Measurements from ENCODE around the gene CAPZB.

CAPZB gene

DNA sequence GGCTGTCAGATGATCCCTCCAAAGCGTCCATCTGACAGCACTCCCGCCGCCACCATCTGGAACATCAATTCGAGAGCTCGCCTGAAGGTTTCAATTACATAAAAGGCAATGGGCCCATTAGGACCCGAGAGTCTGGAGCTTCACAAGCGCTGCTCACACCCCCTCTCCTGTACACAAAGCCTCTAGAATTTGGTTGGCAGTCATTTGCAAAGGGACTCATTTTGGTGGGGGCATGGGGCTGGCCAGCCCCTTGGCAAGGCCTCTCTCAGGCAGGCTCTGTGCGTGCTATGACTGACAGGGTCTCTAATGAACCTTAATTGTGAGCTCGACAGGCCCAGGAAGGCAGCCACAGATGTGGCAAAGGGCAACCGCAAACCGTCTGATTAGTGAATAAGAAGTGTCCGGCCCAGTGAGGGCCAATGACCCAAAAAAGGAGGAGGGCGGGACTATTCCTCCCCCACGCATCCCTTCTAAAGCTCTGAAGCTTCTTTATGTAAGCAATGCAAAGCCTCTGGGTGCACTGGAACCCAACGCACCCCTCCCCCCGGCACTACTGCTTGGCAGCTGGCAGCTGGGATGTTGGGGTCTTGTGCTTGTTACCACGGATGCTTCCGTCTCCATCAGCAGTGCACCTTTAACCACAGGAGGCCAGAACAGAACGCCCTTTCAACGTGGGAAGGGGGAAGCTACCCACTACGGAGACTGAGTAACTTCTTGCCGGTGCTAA, 79.4 kb downstream of the CAPZB start:
- DNase-seq (ENCODE audit: low spot score), result no peak

DNA sequence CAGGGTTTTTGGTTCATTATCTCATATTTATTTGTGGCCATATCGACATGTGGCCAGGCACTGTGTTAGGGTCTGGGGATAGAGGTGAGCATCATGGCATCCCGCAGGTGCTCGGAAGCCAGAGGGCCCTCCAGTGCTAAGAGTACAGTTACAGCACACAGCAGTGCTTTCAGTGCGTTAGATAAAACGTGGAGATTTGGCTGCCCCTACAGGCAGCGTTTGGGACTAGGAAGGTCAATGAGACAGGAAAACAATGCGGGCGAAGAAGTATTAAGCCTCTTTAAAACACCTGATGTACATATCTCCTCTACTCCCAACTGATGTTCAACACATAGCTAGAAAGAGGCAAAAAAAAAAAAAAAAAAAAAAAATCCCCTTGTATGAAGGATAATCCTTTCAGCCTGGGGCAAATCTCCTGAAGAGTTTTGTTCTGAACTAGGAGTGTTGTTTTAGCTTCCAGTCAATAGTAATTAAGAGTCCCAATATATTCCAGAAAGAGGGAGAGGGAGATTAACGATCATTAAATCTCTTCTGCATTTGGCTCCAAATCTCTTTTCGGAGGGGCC, 80.1 kb downstream of the CAPZB start:
- DNase-seq (ENCODE audit: low spot score), result no peak

DNA sequence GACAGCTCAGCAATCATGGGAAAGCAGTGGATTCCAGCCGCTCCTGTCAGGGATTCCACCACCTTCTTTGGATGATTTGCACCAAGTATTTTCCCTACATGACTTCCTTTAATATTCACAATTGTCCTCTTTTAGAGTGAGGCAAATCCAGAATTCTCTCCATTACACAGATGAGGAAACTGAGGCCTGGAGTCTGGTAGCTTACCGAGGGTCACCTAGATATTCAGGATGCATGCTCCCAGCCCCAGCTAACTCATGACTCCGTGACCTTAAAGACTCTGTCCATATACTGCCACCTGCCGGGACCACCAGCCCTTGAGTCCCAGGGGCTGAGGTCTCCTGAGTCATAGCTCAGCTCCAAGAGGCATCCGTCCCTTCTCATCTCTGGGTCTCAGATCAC, 80.6 kb downstream of the CAPZB start:
- no peak for DNase-seq (ENCODE audit: low spot score)

DNA sequence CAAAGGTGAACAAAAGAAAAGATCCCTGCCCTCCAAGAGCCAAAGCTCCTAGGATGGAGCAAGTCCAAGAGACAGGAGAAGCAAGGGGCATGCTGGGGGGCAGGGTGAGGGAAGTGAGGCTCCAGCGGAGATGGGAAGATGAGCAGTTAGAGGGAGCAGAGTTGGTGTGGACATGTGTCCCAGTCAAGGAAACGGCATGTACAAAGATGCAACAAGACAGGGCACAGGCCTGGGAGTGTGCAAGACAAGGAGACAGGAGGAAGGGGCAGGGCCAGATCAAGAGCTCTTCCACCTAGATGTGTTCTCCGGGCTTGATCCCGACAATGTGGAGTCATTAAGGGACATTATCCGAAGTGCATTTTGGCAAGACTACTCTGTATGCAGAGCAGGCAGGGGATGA, 82.1 kb downstream of the CAPZB start:
- DNase-seq (ENCODE audit: low spot score), result no peak

DNA sequence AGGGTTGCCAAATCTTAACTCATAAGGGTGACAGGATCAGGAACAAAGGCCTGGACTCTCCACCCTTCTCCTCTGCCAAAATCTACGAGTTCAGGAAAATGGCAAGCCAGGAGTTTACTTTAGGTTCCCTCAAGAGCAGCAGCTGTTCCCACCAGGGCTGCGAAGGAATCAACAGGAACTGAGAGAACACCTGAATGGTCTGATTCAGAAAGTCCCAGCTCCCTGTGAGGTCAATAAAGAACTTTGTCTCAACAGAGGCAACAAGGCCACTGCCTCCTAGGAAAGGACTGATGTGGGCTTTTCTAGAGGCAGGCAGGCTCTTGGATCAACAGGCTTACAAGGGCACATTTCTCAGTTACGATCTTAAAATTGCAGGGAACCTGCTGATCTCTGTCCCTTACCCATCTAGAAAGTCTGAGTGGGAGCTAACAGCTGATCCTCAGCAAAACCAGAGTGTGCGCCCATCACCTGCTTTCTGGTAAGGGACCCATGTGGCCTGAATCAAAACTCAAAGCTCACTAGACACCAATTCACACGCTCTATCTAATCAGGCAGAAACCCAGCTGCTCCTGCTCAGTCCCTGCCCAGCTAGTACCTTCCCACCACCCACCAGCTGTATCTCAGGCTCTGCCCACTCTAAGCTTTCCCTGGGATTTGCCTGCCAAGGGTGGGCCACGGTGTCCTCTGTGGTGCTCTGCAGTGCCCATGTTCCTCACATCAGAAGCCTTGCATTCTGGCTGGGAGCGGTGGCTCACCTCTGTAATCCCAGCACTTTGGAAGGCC, 83.1 kb downstream of the CAPZB start:
- no peak for DNase-seq (ENCODE audit: low spot score)

DNA sequence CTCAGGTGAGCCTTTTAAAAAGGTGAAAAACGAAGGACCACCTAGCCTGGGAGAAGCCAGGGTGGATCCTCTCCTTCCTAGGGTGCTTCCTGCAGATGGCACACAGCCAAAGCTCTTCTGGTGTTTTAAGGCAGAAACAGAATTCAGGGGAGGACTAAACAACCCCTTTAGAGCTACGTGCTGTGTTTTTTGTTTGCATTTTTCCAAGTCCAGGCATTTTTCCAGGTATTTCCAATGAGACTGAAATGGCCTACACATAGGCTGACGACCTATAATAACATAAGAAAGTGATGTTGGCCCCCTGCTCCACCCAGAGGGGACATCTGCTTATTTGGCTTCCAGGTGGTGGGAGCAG, 83.8 kb downstream of the CAPZB start:
- no peak for DNase-seq (ENCODE audit: low spot score)

DNA sequence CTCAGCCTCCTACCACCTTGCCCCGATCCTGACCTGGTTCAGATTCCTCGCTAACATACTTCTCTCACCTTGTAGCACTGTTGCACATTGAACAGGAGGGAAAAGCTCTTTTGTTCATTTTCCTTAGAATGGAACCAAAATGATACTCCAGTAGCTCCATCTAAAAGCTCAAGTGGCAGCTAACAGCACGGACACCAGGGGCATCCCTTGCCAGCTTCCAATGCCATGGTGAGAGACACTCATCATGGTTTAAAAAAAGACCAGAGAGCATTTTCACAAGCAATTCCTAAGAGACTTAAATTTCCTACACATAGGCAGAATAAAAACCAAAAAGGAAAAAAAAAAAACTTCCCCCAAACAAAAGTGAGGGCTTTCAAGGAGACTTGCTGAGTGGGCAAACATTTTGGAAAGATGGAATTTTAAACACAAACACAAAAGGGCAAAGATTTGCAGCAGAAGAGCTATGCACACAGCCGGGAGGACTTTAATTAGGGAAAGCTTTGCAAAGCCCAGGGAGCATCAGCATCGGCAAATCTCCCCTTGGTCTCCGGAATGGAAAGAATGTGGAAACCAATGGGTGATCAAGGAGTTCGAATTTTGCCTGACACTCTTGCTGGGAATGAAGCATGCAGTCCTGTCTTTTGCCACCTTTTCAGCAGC, 84.3 kb downstream of the CAPZB start:
- DNase-seq (ENCODE audit: low spot score), result no peak

DNA sequence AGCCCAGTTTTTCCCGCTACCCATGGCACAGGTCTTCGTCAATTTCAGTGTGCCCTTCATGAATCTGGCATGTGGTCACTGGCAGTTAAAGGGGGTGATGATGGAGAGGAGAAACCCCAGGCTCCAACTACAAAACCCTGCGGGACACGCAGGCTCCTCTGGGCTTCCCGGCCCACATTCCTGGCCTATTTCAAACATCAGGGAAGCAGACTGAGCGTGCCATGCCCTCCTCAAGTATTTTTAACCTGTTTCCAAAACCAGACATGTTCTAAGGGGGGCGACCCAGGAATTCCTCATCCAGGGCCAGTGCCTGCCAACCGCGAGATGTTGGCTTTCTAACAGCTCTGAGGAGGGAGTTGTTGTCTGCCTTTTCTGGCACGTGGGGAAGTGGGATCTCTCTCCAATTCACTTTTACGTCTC, 85.1 kb downstream of the CAPZB start:
- DNase-seq (ENCODE audit: low spot score), result no peak

DNA sequence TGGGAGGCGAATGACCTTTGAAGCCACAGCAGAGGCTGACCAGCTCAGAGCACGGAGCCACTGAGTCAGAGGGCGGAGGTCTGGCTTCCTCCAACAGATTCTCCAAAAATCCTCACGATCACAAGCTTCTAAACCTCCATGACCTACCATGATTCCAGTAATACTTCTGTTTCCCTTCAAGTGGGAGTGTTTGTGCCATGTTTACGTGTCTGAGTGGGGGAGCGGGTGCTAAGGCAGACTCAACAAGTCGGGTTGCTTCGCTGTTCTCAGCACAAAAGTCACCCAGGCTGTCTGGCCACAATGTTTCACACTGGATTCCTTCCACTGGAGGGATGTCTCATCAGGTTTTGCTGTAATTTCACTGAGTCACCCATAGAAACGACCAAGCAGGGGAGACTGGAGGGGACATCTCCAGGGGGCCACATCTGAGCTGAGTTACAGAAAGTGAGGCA, 87.0 kb downstream of the CAPZB start:
- peak; percentile 83 for DNase-seq (ENCODE audit: low spot score)

DNA sequence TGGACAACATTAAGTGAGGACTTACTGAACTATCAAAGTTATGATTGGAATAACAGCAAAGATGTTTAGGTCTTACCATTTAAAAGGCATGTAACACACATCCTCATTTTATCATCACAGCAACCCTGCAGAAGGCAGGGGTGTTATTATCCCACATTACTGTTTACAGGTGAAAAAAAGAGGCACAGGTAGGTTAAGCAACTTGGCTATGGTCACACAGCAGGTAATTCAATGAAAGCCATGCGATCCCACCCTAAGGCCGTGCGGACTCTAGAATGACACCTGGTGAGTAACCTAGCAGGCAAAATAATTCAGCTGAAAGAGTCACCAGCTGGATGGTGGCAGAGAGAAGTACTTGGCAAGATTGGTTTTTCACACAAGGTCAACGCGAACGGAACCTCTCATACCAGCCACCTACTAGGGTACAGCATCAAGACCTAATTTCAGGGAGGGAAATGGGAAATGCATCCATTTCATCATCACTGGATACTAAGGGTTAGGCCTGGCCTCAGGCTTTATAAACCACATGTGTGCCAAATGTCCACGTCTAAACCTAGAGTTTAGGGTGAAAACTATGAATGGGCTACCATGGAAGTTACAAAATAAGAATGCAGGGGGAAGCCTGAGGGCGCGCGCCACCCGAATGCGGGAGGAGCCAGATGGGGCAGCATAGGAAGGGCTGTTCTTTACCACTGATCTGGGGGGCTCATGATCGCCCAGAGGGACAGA, 88.0 kb downstream of the CAPZB start:
- no peak for DNase-seq (ENCODE audit: low spot score)

DNA sequence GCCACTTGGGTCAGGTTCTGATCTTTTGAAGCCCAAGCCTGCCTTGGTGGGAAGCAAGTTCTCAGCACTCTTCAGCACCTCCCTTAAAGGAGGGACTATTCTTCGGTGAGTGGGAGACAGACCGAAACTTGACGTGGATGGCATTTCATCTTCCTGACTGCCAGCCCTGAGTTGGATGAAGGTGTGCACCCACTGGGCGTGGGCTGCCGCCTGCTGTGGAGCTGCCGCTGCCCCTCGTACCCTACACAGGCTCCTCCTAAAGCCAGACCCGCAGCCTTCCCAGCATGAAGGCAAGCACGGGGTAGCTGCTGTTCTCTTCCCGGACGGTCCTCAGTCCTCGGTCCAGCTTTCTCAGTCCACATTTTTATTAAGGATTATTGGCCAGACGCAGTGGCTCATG, 89.1 kb downstream of the CAPZB start:
- DNase-seq (ENCODE audit: low spot score), result no peak

DNA sequence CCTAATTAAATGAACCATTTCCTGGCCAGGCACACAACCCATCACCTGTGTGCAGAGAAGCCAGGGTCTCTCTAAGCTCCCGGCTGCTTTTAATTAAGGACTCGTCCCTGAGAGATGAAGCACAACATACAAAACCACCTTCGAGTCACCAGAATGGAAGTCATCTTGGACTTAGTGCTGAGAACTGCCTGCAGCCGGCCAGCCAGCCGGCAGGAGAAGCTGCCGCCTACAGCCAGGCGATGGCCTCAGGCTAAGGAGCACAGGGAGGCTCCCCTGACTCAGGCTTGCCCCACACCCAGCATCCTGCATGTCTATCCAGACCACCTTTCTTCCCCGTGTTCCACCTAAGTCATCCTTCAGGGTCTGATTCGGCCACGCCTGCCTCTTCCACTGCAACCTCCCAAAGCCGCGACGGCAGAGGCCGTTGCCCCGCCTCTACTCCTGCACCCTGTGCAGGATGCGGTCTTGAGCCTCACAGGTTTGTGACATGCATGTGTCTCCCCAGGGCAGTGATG, 89.6 kb downstream of the CAPZB start:
- DNase-seq (ENCODE audit: low spot score), result peak; percentile 33

DNA sequence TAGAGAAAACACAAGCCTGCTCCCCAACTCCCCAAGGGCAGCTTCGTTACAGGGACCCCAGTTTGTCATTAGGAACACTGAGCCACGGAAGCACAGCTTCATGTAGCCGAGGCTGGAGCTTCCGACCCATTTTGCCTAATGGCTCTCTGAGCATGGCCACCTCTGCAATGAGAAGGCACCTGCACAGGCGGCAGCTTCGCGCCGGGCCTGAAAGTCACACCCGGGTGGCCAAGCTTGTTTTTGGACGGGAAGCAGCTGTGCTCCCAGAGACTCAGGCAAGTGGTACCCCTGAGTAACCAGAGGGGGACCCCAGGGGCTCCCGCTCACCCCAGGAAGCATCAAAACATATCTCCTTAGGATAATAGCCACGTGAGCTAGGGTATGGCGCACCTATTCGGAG, 92.3 kb downstream of the CAPZB start:
- no peak for DNase-seq (ENCODE audit: low spot score)

DNA sequence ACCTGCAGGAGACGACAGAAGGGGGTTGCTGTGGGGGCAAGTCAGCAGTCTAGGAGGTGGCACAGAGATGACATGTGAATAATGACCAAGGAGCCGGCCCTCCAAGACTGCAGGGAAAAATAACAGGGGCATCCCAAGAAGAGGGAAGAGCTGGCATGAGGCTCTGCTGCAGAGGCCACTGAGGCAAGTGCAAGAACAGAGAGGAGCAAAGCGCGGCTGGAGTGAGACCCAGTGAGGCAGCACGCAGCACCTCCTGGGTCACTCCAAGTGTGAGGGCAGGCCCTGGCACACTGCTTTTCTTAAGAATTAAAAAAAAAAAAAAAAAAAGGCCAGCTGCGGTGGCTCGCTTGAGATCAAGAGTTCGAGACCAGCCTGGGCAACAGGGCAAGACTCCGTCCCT, 93.1 kb downstream of the CAPZB start:
- DNase-seq (ENCODE audit: low spot score), result no peak

DNA sequence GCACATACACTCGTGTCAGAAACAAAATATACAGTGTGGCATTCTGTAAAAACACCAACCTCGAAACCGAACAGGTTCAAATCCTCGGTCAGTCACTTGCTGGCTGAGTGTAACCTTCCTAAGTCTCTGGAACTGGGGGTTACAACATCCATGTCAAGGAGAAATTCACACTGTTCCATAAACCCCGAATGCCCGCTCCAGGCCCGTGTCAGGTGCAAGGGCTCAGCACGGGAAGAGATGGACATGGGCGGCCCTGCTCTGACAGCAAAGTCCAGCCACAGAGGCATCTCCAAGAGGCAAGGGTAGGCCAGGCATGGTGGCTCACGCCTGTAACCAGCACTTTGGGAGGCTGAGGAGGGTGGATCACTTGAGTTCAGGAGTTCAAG, 93.8 kb downstream of the CAPZB start:
- no peak for DNase-seq (ENCODE audit: low spot score)

DNA sequence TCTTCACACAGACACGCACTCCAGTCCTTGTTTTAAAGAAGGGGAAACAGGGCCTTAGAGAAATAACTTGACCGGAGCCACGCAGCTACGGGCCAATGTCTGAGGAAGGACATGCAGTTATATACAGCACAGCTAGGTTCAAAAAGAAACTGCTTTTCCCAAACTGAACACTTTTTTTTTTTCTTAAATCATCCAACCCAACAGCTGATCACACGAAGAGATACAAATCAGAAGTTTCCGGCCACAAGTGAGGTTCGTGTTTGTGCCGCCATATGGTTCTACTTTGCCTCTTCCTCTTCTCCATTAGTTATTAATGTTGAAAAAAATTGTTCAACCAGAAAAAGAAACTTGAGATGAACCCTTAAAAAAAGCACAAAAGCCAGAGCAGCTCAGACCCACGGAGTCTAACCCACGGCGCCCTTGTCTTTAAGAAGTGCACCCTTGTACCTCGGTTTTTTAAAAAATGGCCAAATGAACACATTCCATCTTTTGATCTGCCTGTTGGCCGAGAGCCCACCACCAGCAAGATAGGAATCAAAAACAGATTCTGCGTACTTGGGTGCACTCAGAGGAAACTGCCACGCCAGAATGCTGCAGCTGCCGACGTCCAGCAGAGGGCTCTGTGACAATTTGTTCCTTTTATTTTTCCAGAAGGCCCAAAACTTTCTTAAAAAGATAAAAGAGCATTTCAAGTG, 94.3 kb downstream of the CAPZB start:
- peak; percentile 52 for DNase-seq (ENCODE audit: low spot score)

DNA sequence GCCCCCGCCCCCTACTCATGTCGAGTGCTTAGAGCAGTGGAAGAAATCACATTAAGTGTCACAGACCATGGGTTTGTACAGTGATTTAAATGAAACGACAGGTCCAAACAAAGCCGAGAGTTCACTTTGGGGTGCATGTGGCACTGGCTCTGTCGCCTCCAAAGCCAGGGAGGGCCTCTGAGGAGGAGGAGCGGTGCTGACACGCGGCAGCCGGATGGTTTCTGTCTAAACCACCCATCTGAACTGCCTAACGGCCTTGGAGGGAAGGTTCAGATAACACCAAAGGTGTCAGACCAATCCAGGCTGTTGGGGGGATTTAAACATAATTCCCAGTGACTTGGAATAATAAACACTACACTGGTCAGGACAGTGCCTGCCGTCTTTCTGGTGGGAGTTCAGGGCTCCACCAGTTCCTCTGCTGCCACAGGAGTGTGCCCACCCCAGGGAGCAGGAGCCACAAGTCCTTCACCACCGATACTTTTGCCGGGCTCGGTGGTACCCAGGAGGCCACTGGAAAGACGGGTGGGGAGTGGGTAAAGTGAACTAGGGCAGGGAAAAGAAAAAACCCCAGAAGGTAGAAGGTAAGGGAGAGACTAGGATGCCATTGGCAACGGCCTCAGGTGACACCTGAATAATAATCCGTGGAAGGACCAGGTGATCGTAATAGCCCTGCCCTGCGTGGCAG, 95.0 kb downstream of the CAPZB start:
- DNase-seq (ENCODE audit: low spot score), result no peak

DNA sequence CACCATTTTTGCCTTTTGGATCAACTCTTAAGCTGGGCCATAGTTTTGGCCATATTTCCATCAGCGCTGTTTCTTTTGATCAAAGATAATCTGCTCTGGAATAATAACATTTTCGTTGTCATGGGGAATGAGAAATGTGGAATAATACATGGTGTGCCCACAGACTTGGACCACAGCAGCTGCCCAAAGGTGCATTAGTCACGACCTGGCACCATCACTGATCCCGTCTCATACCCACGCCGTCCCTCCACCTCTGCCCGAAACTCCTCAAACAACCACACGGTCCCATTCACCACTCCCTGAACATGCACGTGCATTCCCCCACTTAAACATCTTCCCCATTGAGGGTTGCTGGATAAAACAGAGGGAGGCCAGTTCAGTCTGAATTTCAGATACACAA, 96.4 kb downstream of the CAPZB start:
- DNase-seq (ENCODE audit: low spot score), result no peak

DNA sequence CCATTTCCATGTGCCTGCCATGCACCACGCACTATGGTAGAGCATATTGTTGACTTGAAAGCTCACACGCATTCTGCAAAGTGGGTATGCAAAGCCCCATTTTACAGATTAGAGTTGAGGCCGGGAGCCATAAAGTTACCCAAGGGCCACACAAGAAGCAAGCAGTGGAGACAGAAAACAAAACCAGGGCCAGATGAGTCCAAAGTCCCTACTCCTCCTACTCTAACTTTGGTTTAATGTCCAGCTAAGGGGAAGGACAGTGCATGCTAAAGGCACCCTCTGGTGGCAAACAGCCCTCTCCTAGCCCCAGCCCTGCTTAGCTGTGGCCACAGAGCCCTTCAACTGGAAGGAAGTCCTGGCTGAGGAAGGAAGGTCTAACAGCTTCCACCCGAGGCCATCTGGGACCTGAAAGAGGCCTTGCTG, 98.3 kb downstream of the CAPZB start:
- no peak for DNase-seq (ENCODE audit: low spot score)

DNA sequence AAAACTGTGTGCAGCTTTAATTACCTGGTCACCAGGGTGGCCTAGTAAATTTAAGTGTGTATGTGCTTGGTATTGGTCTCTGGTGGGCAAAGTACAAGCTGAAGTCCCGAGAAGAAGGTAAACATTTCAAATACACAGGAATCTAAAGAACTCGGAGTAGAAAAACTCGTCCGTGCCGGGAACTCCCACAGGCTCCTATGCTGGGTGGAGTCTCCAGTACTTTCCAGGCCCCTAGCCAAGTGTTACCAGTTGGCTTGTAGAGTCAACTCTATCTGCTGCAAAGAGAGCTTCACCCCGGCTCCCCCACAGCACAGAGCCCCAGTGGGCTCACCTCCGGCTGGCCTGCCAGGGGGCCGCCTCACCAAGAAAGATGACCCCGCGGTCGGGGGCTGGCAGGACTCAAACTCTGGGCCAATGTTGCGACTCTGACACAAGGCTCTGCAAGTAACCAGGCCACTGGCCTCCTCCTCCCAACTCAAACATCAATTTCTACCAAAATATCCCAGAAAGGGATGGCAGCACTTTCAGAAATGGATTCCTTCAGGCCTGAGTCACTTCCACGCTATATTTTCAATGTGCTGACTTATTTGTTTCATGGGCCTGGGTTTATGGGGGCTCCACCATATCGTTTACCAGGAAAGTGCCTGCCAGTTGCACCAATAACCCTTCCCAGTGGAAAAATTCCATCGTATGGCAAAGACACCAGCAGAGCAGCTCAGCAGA, 99.3 kb downstream of the CAPZB start:
- no peak for DNase-seq (ENCODE audit: low spot score)

Data from kidney tubule cell (primary cell).